PFSK-1 (cell line): ENCODE data around the gene AREG.

Experiments
- POLR2AphosphoS5 ChIP-seq: IDR thresholded peaks from 2 replicates; pipeline ENCODE4 v1.6.1; 2012; ENCODE audit warnings: low read depth, mild to moderate bottlenecking, control low read depth, low read length, moderate library complexity
- SIN3A ChIP-seq: IDR thresholded peaks from 2 replicates; pipeline ENCODE4 v1.6.1; 2012; ENCODE audit warnings: mild to moderate bottlenecking, low read length, moderate library complexity, borderline replicate concordance; ENCODE audit not compliant: insufficient read depth

GRCh38 chr4:74402692-74403456 lies 42.1 kb upstream of the AREG start:
- TF ChIP-seq POLR2AphosphoS5, result no peak
- no peak for TF ChIP-seq SIN3A
